GM21423 (cell line): Measurements from ENCODE around the gene GALNT15.

Experiments used
- ATAC-seq: cut with Tn5 transposase; IDR thresholded peaks from one replicate; pipeline ENCODE4 v1.9.1; 2021; ENCODE audit warnings: mild to moderate bottlenecking, moderate library complexity; ENCODE audit not compliant: unreplicated experiment

GALNT15 gene, protein sequence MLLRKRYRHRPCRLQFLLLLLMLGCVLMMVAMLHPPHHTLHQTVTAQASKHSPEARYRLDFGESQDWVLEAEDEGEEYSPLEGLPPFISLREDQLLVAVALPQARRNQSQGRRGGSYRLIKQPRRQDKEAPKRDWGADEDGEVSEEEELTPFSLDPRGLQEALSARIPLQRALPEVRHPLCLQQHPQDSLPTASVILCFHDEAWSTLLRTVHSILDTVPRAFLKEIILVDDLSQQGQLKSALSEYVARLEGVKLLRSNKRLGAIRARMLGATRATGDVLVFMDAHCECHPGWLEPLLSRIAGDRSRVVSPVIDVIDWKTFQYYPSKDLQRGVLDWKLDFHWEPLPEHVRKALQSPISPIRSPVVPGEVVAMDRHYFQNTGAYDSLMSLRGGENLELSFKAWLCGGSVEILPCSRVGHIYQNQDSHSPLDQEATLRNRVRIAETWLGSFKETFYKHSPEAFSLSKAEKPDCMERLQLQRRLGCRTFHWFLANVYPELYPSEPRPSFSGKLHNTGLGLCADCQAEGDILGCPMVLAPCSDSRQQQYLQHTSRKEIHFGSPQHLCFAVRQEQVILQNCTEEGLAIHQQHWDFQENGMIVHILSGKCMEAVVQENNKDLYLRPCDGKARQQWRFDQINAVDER

DNA sequence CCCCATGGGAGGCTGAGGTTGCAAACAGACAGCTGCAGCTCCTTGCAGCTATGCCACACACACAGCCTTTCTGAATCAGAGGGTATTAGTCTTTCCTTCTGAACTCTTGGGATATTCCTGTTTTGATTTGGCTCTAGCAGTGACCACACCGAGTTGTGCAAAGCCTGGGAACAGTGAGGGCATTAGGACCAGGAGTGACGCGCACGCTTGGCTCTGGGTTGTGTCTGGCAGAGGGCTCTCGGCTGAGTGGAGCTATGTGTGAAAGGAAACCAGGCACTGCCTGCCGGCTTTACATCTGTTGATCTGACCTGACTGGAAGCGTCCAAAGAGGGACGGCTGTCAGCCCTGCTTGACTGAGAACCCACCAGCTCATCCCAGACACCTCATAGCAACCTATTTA is at the start of gene GALNT15:
GALNT15 (plus strand) TSS at position 292 of the 400 bp plus-strand sequence. CDS start 472 bp downstream, outside the sequence.
- no peak for ATAC-seq

DNA sequence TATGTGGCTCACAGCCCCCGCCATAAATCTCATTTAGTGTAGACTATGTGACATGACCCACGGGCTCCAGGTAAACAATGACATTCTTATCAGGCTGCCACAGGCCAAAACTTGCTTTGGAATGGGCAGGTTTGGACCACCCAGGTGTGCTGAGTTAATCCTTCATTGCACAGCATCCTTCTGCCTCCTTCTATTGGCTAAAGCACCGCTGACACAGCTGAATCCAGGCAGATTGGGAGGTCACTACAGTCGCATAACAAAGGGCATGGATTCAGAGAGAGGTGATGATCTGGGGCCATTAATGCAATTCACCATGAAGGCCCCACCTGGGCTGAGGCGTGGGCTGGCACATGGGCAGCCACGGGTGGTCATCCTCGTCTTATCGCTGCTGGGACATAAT is 47.8 kb upstream of the GALNT15 start:
- ATAC-seq = no peak

- ATAC-seq = no peak
These were observed 47.2 kb upstream of the GALNT15 start for GRCh38 chr3:16127249-16127648.

DNA sequence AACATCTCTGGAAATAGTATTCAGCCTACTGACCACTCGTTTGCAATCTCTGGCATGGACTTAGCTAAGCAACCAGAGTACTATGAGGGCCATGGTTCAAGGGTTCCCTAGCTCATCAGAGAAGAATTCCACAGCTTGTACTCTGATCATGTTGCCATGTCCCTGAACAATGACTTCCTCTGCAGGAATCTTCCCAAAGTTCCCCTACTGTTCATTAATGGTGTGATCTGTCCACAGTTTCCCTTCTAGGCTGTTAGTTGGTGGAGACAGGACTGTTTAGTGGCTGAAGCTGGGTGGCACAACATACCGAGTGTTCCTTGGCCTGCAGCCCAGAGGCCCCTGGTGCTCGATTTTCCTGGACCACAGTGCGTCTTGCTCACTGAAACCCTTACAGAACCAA is 44.4 kb upstream of the GALNT15 start:
- ATAC-seq = no peak

GRCh38 chr3:16132190-16132589 is 42.3 kb upstream of the GALNT15 start:
- ATAC-seq = no peak

- ATAC-seq = no peak
These were observed 41.6 kb upstream of the GALNT15 start for GRCh38 chr3:16132928-16133327.

DNA sequence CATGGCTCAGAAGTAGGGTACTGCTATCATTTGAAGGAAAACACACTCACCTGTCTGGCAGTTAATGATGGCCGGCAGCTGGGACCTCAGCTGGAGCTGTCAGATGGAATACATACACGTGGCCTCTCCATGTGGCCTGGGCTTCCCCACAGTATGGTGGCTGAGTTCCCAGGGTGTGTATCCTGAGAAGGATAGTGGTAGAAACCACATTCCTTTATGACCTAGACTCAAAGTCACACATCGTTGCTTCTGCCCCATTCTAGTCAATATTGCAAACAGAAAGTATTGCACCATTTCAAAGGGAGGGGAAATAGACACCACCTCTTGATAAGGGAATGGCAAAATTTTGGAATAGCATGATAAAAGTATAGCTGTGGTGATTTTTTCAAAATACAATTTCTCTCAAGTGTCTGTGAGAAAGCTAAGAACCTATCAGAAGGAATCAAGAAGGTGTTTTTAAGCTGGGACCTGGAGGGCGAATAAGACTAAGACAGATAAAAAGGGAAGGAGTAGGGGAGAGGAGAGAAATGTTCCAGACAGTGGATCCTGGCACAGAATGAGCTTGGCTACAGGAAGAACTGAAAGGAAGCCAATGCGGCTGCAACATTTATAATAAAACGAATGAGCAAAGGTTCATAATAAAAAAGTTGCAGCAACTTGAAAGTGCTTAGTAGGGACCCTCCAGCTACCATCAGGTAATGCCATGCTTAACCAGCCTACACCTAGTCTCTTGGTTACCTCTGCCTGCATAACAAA is 40.1 kb upstream of the GALNT15 start:
- ATAC-seq = no peak

- ATAC-seq = no peak
These were observed 38.4 kb upstream of the GALNT15 start for GRCh38 chr3:16136055-16136454.

DNA sequence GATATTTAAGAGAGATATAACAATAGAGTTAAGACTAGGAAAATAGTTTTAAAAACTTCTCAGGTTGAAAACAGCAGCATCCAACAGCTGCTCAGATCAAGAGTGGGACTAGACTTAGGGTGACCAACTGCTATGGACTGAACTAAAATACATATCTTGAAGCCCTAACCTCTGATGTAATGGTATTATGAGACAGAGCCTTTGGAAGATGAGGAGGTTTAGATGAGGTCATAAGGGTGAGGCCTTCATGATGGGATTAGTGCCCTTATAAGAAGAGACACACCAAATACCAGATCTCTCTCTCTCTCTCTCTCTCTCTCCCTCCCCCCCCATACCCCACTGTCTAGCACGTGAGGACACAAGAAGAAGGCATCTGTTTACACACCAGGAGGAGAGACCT is 37.4 kb upstream of the GALNT15 start:
- no peak for ATAC-seq

DNA sequence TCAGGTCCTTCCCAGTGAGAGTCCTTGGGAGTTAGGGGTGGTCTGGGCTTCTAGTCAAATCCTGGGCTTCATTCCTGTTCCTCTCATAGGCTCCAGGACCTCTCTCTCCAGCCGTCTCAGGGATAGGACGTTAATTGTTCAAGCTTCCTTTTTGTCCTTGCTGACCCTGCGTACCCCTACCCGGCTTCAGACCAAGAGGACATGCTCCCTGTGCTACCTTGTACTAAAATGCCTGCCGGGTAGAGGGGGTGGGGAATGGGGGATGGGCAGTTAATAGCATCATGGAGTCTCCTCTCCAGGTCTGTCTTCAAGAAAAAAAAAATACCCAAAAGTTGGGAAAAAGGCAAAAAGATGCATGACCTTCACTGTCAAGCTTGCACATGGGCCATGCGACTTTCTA is 36.5 kb upstream of the GALNT15 start:
- no peak for ATAC-seq

- ATAC-seq = no peak
These were observed 34.2 kb upstream of the GALNT15 start for GRCh38 chr3:16140116-16140893.

DNA sequence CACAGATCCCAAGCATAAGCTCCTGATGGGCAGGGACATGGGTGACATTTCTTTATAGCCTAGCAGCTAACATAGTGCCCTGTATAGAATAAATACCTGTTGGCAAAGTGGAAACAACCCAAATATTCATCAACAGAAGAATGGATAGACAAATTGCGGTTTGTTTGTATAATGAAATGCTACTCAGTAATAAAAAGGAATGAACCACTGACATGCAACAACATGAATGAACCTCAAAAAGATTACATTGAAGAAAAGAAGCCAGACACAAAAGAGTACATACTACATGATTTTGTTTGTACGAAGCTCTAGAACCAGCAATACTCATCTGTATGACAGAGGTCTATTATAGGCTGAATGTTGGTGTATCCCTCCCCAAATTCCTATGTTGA is 33.6 kb upstream of the GALNT15 start:
- no peak for ATAC-seq

- no peak for ATAC-seq
These were observed 32.0 kb upstream of the GALNT15 start for GRCh38 chr3:16142350-16143025.

DNA sequence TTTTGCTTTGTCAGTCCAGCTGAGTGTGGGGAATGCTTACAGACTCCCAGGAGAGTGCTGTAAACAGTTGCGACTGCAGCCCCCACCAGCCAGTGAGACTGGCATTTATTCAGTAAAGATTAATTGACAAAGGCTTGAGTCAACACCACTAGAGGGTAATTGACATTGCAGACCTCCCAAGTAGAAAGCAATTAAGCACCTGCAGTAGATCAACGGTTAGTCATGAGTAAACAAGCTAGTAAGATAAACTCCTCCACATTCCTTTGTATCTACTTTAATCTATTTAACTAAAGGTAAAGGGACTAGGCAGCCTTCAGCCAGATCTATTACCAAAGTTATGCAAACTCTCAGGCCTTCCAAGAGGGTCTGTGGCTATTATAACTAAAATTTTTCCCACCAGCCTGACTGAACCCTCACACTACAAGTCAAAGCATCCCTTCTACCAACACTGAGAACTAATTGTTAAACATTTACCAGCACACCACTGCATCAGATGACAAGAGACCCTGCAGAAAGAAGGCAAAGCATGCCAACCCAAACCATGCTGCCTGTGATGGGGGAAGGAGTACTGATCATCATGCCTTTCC is 30.5 kb upstream of the GALNT15 start:
- ATAC-seq = no peak

DNA sequence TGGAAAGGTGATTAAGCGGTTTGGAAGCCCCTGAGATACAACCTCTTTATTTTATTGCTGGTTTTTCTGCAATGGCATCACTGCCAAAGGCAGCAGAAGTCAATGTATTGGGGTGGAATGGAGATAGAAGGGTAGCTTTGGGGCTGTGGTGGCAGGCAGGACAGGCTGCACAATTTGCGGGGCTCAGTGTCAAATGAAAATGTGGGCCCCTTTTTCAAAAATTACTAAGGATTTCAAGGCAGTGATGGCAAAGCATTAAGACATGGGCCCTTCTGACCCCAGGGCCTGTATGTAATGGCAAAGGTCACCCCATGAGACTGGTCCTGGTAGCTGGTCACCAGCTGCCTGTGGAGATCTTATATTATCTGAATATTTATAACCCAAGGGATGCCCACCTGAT is 29.3 kb upstream of the GALNT15 start:
- ATAC-seq = no peak

GRCh38 chr3:16146015-16146730 is 28.3 kb upstream of the GALNT15 start:
- ATAC-seq = peak; percentile 53

- ATAC-seq = no peak
These were observed 27.1 kb upstream of the GALNT15 start for GRCh38 chr3:16147220-16147994.

DNA sequence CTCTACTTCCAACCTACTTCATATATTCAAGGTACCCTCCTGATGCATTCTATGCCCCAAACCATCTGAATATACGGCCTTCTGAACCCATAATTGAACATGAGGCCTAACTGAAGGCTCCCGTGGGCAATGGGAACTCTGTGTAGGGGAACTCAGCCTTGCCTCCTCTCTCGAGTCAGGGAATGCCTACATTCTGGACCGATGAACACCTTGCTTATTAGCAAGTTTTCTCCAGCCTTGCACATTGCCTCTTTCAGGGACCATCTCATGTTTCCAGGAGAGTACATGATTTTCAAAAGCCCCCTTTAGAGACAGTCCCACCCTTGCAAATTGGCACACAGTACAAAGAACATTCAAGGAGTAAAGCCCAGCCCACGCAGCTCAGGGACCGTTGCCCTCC is 26.3 kb upstream of the GALNT15 start:
- ATAC-seq = no peak

- no peak for ATAC-seq
These were observed 25.7 kb upstream of the GALNT15 start for GRCh38 chr3:16148783-16149182.
